ENCODE results near the gene CRY2. TPM values are rescaled to one million over a fixed set of nuclear protein-coding genes. Genes with fewer than 3 reads are reported as not detected.
A peak's percentile ranks its signal among the peaks of the same experiment; 100 is the strongest.

Gene CRY2
- total RNA-seq, 4 donors from 2014 or later: 48.8 to 96.4 (median 54.6) TPM

DNA sequence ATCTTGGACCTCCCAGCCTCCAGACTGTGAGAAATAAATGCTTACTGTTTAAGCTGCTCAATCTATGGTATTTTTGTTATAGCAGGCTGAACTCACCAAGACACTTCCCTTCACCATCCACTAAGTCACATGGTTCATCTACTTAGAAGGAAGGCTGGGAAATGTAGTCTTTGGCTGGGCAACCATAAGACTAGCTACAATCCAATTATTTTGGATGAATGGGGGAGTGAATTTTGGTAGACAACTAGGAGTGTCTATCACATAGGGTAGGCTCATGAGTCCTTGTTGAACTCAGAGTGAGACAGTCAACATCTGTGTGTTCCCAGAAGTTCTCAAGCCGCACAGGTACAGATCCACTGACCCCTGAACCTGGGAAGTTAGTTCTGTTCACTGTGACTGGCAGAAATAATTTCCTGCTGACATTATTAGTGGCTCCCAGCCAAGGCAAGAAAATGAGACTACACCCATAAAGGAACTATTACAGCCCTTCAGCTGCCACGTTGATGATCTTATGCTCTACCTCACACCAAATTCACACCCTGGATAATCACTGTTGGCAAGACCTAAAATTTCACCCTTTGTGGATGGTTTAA, 45.5 kb upstream of the CRY2 start:
- peaks cover 0 to 22% (median 14%) of the 10 kb centered on the region in 4 donors for H3K4me1 ChIP-seq
- no peak for DNase-seq (ENCODE audit: low spot score in 2 of 2)
- peak overlapping the region in 2 of 4 donors; percentile 16 to 66 for H3K27ac ChIP-seq
- H3K36me3 ChIP-seq: no peaks in the 10 kb centered on the region
- no peak overlapping the region for H3K4me3 ChIP-seq
- H3K9me3 ChIP-seq: no peaks in the 10 kb centered on the region
- no peaks in the 10 kb centered on the region for H3K27me3 ChIP-seq
- 65 to 79% methylated on average over 2 of the region's 2 CpGs for WGBS, 2 donors
- TF ChIP-seq POLR2A (IDR thresholded peaks at IDR 0.05) (no peak), EP300 (IDR thresholded peaks at IDR 0.05) (no peak)
- TF ChIP-seq, protein P1, sequence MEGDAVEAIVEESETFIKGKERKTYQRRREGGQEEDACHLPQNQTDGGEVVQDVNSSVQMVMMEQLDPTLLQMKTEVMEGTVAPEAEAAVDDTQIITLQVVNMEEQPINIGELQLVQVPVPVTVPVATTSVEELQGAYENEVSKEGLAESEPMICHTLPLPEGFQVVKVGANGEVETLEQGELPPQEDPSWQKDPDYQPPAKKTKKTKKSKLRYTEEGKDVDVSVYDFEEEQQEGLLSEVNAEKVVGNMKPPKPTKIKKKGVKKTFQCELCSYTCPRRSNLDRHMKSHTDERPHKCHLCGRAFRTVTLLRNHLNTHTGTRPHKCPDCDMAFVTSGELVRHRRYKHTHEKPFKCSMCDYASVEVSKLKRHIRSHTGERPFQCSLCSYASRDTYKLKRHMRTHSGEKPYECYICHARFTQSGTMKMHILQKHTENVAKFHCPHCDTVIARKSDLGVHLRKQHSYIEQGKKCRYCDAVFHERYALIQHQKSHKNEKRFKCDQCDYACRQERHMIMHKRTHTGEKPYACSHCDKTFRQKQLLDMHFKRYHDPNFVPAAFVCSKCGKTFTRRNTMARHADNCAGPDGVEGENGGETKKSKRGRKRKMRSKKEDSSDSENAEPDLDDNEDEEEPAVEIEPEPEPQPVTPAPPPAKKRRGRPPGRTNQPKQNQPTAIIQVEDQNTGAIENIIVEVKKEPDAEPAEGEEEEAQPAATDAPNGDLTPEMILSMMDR (IDR thresholded peaks at IDR 0.05): no peak

DNA sequence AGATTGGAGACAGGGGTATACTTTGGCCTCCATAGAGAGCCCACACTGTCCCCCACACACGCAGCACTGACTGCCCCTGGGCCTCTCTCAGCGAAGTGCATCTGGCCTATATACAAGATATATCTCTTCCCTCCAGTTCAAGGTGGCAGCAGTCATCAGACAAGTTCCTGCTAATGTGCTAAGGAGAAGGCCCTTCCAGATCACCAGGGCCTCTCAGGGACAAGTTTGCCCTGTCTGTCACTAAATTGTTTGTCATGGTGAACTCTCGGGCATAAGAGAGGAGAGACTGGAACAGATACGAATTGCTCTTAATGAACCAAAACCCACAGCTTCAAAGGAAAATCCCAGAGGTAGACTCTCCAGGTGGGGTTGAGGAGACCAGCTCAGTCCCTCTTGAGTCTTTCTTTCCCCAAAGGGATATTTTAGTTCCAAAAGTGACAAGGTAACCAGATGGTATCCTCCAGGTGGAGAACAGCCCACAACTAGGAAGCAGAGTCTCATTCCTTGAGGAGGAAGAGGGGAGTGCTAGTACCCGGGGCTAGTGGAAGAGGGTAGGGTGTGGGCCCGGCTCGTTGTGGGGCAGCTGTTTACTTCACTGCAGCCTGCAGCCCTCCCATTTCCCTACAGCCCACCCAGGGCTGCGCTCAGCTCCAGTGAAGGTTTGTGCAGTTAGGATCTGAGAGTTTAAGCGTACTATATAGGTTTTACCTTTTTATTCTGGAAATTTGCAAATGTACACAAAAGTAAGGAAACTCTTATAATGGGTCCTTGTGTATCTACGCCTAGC, 44.6 kb upstream of the CRY2 start:
- Histone ChIP-seq H3K27me3 (no peaks in the 10 kb centered on the region), H3K27ac (peak overlapping the region in 2 of 4 donors; percentile 16 to 66), H3K36me3 (no peaks in the 10 kb centered on the region), H3K4me1 (peaks cover 0 to 31% (median 23%) of the 10 kb centered on the region in 4 donors), H3K4me3 (no peak overlapping the region), H3K9me3 (no peaks in the 10 kb centered on the region)
- no peak for DNase-seq (ENCODE audit: low spot score in 2 of 2)
- TF ChIP-seq POLR2A (IDR thresholded peaks at IDR 0.05): no peak
- TF ChIP-seq, protein P1 (IDR thresholded peaks at IDR 0.05): no peak
- no peak for TF ChIP-seq EP300 (IDR thresholded peaks at IDR 0.05)
- 89 to 92% methylated on average over 10 of the region's 10 CpGs for WGBS, 2 donors

DNA sequence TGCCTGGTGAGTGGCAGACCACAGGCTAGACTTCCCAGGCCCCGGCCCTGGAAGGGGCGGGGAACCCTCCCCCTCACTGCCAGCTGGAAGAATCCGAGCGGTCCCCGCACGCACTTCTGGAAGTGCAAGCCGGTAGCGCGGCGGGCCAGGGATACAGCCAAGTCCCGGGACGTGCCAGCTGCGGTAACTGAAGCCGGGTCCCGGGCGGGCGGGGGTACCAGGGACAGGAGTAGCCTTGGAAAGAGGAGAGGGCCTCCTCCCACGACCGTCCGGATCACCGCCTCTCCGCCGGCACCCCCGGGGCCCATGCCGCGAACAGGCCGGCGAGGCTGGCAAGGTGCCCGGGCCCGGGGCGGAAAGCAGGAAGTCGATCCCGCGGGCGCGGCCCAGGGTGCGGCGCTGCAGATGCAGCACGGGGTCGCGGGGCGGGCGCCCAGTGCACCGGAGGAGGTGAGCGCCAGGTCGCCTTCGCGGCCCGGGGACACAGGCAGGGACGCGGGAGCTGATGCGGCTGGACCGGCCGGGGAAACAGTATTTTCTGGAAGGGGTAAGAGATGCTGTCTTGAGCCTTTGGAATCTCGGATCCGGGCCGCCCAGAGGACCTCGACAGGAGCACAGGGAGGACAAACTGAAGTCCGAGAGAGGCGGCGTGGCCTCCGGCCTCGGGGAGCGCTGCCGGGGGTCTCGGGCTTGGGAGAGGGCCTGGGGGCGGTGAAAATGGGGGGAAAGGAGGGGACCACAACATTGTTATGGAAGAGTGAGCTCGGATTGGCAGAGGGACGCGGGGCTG, 43.1 kb upstream of the CRY2 start:
- H3K4me1 ChIP-seq: peaks cover 0 to 45% (median 32%) of the 10 kb centered on the region in 4 donors
- peak overlapping the region; percentile 69 to 76 (median 74) for H3K4me3 ChIP-seq
- H3K36me3 ChIP-seq: peaks cover 0 to 9% (median 0%) of the 10 kb centered on the region in 3 donors
- peak; percentile 62 to 72 for DNase-seq (ENCODE audit: low spot score in 2 of 2)
- TF ChIP-seq EP300 (IDR thresholded peaks at IDR 0.05) (no peak), POLR2A (IDR thresholded peaks at IDR 0.05) (no peak)
- TF ChIP-seq, protein P1 (IDR thresholded peaks at IDR 0.05): no peak
- WGBS, 2 donors: 0 to 1% methylated on average over 41 to 51 of the region's 70 CpGs
- H3K9me3 ChIP-seq: no peaks in the 10 kb centered on the region
- H3K27ac ChIP-seq: peak overlapping the region; percentile 79 to 95 (median 91)
- no peaks in the 10 kb centered on the region for H3K27me3 ChIP-seq

DNA sequence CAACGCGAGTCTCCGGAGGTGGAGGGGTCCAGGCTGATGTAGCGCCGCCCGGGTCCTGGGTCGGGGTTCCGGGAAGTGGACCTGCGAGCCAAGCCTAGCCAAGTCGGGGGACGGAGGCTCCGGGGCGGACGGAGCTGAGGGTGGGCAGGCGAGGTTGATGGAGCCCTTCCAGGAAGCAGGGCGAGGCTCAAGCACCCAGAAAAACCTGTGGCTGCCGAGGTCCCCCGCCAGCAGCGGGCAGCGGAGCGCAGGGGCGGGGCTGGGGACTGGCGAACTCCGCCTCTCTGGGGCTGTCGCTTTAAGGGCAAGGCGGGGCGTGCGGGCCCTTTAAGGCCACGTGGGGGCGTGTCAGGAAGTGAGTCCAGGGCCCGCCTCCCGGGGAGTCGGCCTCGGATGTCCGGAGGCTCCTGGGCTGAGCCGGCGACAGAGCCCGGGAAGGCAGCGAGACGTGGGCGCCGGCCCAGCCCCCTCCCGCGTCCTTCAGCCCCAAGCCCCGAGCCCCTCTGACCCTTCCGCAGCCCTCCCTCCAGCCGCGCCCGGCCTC, 42.4 kb upstream of the CRY2 start, which contains the start of gene SLC35C1:
TSS of gene SLC35C1 (plus strand) at position 389 of the 544 bp plus-strand sequence. CDS start 653 bp downstream, outside the sequence.
- H3K4me1 ChIP-seq: peaks cover 0 to 51% (median 32%) of the 10 kb centered on the region in 4 donors

More for the DNA sequence above, 42.4 kb upstream of the CRY2 start, which contains the start of gene SLC35C1:
- Histone ChIP-seq H3K36me3 (peaks cover 0 to 14% (median 0%) of the 10 kb centered on the region in 3 donors), H3K27me3 (no peaks in the 10 kb centered on the region), H3K27ac (peak within 1 kb of the TSS; percentile 79 to 95 (median 91)), H3K4me3 (peak within 1 kb of the TSS; percentile 69 to 76 (median 74)), H3K9me3 (no peaks in the 10 kb centered on the region)
- peak; percentile 94 to 95 for DNase-seq (ENCODE audit: low spot score in 2 of 2)
- WGBS, 2 donors: 0 to 1% methylated on average over 23 to 47 of the region's 49 CpGs
- TF ChIP-seq EP300 (IDR thresholded peaks at IDR 0.05) (peak; percentile 27 to 87), POLR2A (IDR thresholded peaks at IDR 0.05) (peak; percentile 77 to 88)
- TF ChIP-seq, protein P1 (IDR thresholded peaks at IDR 0.05): peak in 4 of 5 experiments; percentile 19 to 46 (median 21)
